HG02610 (cell line): ENCODE data around the gene PAX3.

ENCODE experiments used
- ATAC-seq: cut with Tn5 transposase; IDR thresholded peaks from one replicate; pipeline ENCODE4 v1.9.1; 2021; ENCODE audit warnings: mild to moderate bottlenecking, moderate library complexity; ENCODE audit not compliant: unreplicated experiment

The PAX3 gene

GRCh38 chr2:222298001-222298310 lies 842 bp downstream of the PAX3 start:
- ATAC-seq: no peak

GRCh38 chr2:222297600-222297935 lies 1.2 kb downstream of the PAX3 start:
- no peak for ATAC-seq

GRCh38 chr2:222296911-222297599 lies 1.7 kb downstream of the PAX3 start:
- ATAC-seq: no peak

- ATAC-seq: no peak
Measured at GRCh38 chr2:222296311-222296741, 2.5 kb downstream of the PAX3 start.

- no peak for ATAC-seq
Measured at GRCh38 chr2:222295368-222296062, 3.3 kb downstream of the PAX3 start.

GRCh38 chr2:222294996-222295367 lies 3.8 kb downstream of the PAX3 start:
- ATAC-seq: no peak

GRCh38 chr2:222293660-222294630 lies 4.9 kb downstream of the PAX3 start:
- no peak for ATAC-seq

- ATAC-seq: no peak
Measured at GRCh38 chr2:222292149-222293134, 6.4 kb downstream of the PAX3 start.

GRCh38 chr2:222291485-222291841 lies 7.3 kb downstream of the PAX3 start:
- no peak for ATAC-seq

GRCh38 chr2:222290736-222291484 lies 7.9 kb downstream of the PAX3 start:
- ATAC-seq: no peak

GRCh38 chr2:222290401-222290735 lies 8.4 kb downstream of the PAX3 start:
- no peak for ATAC-seq

GRCh38 chr2:222289278-222290160 lies 9.3 kb downstream of the PAX3 start:
- no peak for ATAC-seq

GRCh38 chr2:222288590-222289277 lies 10.1 kb downstream of the PAX3 start:
- no peak for ATAC-seq

GRCh38 chr2:222287862-222288479 lies 10.8 kb downstream of the PAX3 start:
- no peak for ATAC-seq

GRCh38 chr2:222284466-222284865 lies 14.3 kb downstream of the PAX3 start:
- no peak for ATAC-seq

- ATAC-seq: no peak
Measured at GRCh38 chr2:222283634-222284033, 15.2 kb downstream of the PAX3 start.

GRCh38 chr2:222281506-222281905 lies 17.3 kb downstream of the PAX3 start:
- no peak for ATAC-seq

GRCh38 chr2:222280795-222281194 lies 18.0 kb downstream of the PAX3 start:
- no peak for ATAC-seq
